Lower lobe of right lung (tissue), 2 donors: ENCODE measurements around the gene BOK. TPM values are rescaled to one million over a fixed set of nuclear protein-coding genes. Genes with fewer than 3 reads are reported as not detected.

Experiments used
- ATAC-seq, 2 donors: fragments of 200-7000 bp; cut with Tn5 transposase; one replicate each; pipeline ENCODE4 v1.9.1; 2020 to 2022; ENCODE audit warnings: mild to moderate bottlenecking in 2 of 2, moderate library complexity in 2 of 2
- DNase-seq: peaks from one replicate; pipeline ENCODE4 v3.0.0-alpha.2; 2020
- H3K27ac ChIP-seq: fragments of 200-600 bp; one replicate; pipeline ENCODE4 v1.8.0; 2022
- H3K27me3 ChIP-seq: fragments of 200-600 bp; one replicate; pipeline ENCODE4 v1.8.0; 2022; ENCODE audit warnings: low read depth
- H3K36me3 ChIP-seq: fragments of 200-600 bp; one replicate; pipeline ENCODE4 v1.8.0; 2022; ENCODE audit warnings: mild to moderate bottlenecking
- H3K4me1 ChIP-seq: fragments of 200-600 bp; one replicate; pipeline ENCODE4 v1.8.0; 2022
- H3K4me3 ChIP-seq: fragments of 200-600 bp; one replicate; pipeline ENCODE4 v1.8.0; 2022; ENCODE audit warnings: mild to moderate bottlenecking
- H3K9me3 ChIP-seq: fragments of 200-600 bp; one replicate; pipeline ENCODE4 v1.8.0; 2022
- CTCF ChIP-seq: fragments of 200-600 bp; IDR thresholded peaks from one replicate; pipeline ENCODE4 v1.8.0; 2022; ENCODE audit warnings: antibody characterized with exemption, mild to moderate bottlenecking
- intact Hi-C: fragments of 100-400 bp; cut with DNase I; formaldehyde crosslinking; loops from one replicate; pipeline ENCODE4 v1.11.0; 2022
- long read RNA-seq: library from polyadenylated mRNA; unstranded; transcript quantifications from one replicate; pipeline ENCODE4 v2.0.0, GENCODE V29; 2021
- total RNA-seq: library from RNA; stranded (reverse); fragmentation: NEBNext Ultra II Directional; extraction: Animal tissue kit (Norgen Biotek cat#: 25700); gene quantifications from one replicate; pipeline ENCODE4 v1.2.1, GENCODE V29; 2021
- donor health status: DM: no; HTN: yes; CAD: no; lungs with severe emphysema.

BOK gene
- 44.2 TPM for total RNA-seq
- long read RNA-seq, transcript BOK-201 (5 exons, 2,657 nt): major isoform, 50 of 170 reads
- long read RNA-seq, partial matches to known transcripts: 92 of 170 reads
- long read RNA-seq, other reads (novel, unspliced or antisense): 28 of 170 reads

GRCh38 chr2:241558532-241559322 is at the start of gene BOK:
Gene BOK, plus strand, starts transcription at chr2:241558745. Its CDS starts 739 bp downstream, at chr2:241559484.
- Histone ChIP-seq H3K4me1 (peaks cover 37% of the 10 kb centered on the region), H3K27me3 (peaks cover 4% of the 10 kb centered on the region), H3K9me3 (peaks cover 5% of the 10 kb centered on the region), H3K36me3 (peaks cover 5% of the 10 kb centered on the region), H3K4me3 (peak within 1 kb of the TSS; percentile 80), H3K27ac (peak within 1 kb of the TSS; percentile 72)
- DNase-seq: peak; percentile 85
- ATAC-seq: peak; percentile 67 to 74
- intact Hi-C loops: no loop called here
- TF ChIP-seq CTCF: no peak

- peak overlapping the region; percentile 93 for H3K27ac ChIP-seq
- H3K9me3 ChIP-seq: no peaks in the 10 kb centered on the region
- DNase-seq: no peak
- intact Hi-C loops: no loop called here
- H3K4me1 ChIP-seq: peaks cover 38% of the 10 kb centered on the region
- ATAC-seq: peak; percentile 5 to 12
- H3K4me3 ChIP-seq: peak overlapping the region; percentile 80
- H3K27me3 ChIP-seq: no peaks in the 10 kb centered on the region
- no peak for TF ChIP-seq CTCF
- peaks cover 6% of the 10 kb centered on the region for H3K36me3 ChIP-seq
Observed at GRCh38 chr2:241509155-241509784, 49.3 kb upstream of the BOK start.

- DNase-seq (no peak), ATAC-seq (no peak)
- no peak for TF ChIP-seq CTCF
- intact Hi-C loops: no loop called here
- no peak overlapping the region for H3K4me3 ChIP-seq
- H3K27me3 ChIP-seq: no peaks in the 10 kb centered on the region
- no peak overlapping the region for H3K27ac ChIP-seq
- peaks cover 27% of the 10 kb centered on the region for H3K4me1 ChIP-seq
- no peaks in the 10 kb centered on the region for H3K36me3 ChIP-seq
- H3K9me3 ChIP-seq: no peaks in the 10 kb centered on the region
Observed at GRCh38 chr2:241511091-241511741, 47.3 kb upstream of the BOK start.

GRCh38 chr2:241514553-241514952 is 44.0 kb upstream of the BOK start:
- ATAC-seq: no peak
- Histone ChIP-seq H3K36me3 (no peaks in the 10 kb centered on the region), H3K27ac (no peak overlapping the region), H3K27me3 (peaks cover under 1% of the 10 kb centered on the region), H3K4me1 (peaks cover 5% of the 10 kb centered on the region), H3K4me3 (no peak overlapping the region), H3K9me3 (no peaks in the 10 kb centered on the region)
- intact Hi-C loops: no loop called here
- DNase-seq: no peak
- TF ChIP-seq CTCF: no peak

- H3K36me3 ChIP-seq: no peaks in the 10 kb centered on the region
- no peak for ATAC-seq
- no peak overlapping the region for H3K27ac ChIP-seq
- no peaks in the 10 kb centered on the region for H3K4me1 ChIP-seq
- H3K27me3 ChIP-seq: peaks cover 7% of the 10 kb centered on the region
- no peak for DNase-seq
- intact Hi-C loops: no loop called here
- H3K4me3 ChIP-seq: no peak overlapping the region
- no peaks in the 10 kb centered on the region for H3K9me3 ChIP-seq
- TF ChIP-seq CTCF: no peak
Observed at GRCh38 chr2:241514986-241515737, 43.4 kb upstream of the BOK start.
